ENCODE measurements around the gene CXCL8. TPM values are rescaled to one million over a fixed set of nuclear protein-coding genes. Genes with fewer than 3 reads are reported as not detected.

Gene CXCL8
- polyA plus RNA-seq, 4 donors: 0.59 to 8.6 (median 2.3) TPM

GRCh38 chr4:73709451-73710033, 30.8 kb upstream of the CXCL8 start:
- 70 to 86% (median 76%) methylated on average over 2 of the region's 2 CpGs for WGBS, 3 donors
- H3K4me1 ChIP-seq (ENCODE audit: control insufficient read depth in 3 of 3, insufficient read depth in 2 of 3, low read depth in 1 of 3, low read length in 2 of 3): peaks cover 0 to 7% (median 0%) of the 10 kb centered on the region in 3 donors
- no peak for DNase-seq

GRCh38 chr4:73710094-73710493, 30.3 kb upstream of the CXCL8 start:
- peaks cover 0 to 7% (median 0%) of the 10 kb centered on the region in 3 donors for H3K4me1 ChIP-seq (ENCODE audit: control insufficient read depth in 3 of 3, insufficient read depth in 2 of 3, low read depth in 1 of 3, low read length in 2 of 3)
- WGBS, 3 donors: 81 to 91% (median 90%) methylated on average over 3 of the region's 3 CpGs
- H3K27me3 ChIP-seq (ENCODE audit: control insufficient read depth in 3 of 3, insufficient read depth in 3 of 3, low read length in 3 of 3): no peaks in the 10 kb centered on the region
- FAIRE-seq (no peak), DNase-seq (no peak)
- H3K27ac ChIP-seq (ENCODE audit: low read depth in 1 of 3, low read length in 2 of 3): no peak overlapping the region
- H3K9me3 ChIP-seq (ENCODE audit: control insufficient read depth in 2 of 2, insufficient read depth in 1 of 2, low read depth in 1 of 2, low read length in 1 of 2): no peaks in the 10 kb centered on the region
- H3K36me3 ChIP-seq (ENCODE audit: control insufficient read depth in 3 of 3, insufficient read depth in 2 of 3, low read depth in 1 of 3, low read length in 3 of 3): no peaks in the 10 kb centered on the region
- H3K4me3 ChIP-seq (ENCODE audit: low read depth in 1 of 3, low read length in 3 of 3): no peak overlapping the region

More at GRCh38 chr4:73709451-73710033, 30.8 kb upstream of the CXCL8 start:
- Histone ChIP-seq H3K36me3 (ENCODE audit: control insufficient read depth in 3 of 3, insufficient read depth in 2 of 3, low read depth in 1 of 3, low read length in 3 of 3) (no peaks in the 10 kb centered on the region), H3K27ac (ENCODE audit: low read depth in 1 of 3, low read length in 2 of 3) (no peak overlapping the region), H3K9me3 (ENCODE audit: control insufficient read depth in 2 of 2, insufficient read depth in 1 of 2, low read depth in 1 of 2, low read length in 1 of 2) (no peaks in the 10 kb centered on the region), H3K27me3 (ENCODE audit: control insufficient read depth in 3 of 3, insufficient read depth in 3 of 3, low read length in 3 of 3) (no peaks in the 10 kb centered on the region), H3K4me3 (ENCODE audit: low read depth in 1 of 3, low read length in 3 of 3) (no peak overlapping the region)
- no peak for FAIRE-seq

- WGBS, 3 donors: 60 to 75% (median 64%) methylated on average over 2 of the region's 2 CpGs
- H3K27ac ChIP-seq (ENCODE audit: low read depth in 1 of 3, low read length in 2 of 3): no peak overlapping the region
- no peak for FAIRE-seq
- H3K36me3 ChIP-seq (ENCODE audit: control insufficient read depth in 3 of 3, insufficient read depth in 2 of 3, low read depth in 1 of 3, low read length in 3 of 3): no peaks in the 10 kb centered on the region
- no peaks in the 10 kb centered on the region for H3K27me3 ChIP-seq (ENCODE audit: control insufficient read depth in 3 of 3, insufficient read depth in 3 of 3, low read length in 3 of 3)
- no peak overlapping the region for H3K4me3 ChIP-seq (ENCODE audit: low read depth in 1 of 3, low read length in 3 of 3)
- no peak for DNase-seq
- H3K9me3 ChIP-seq (ENCODE audit: control insufficient read depth in 2 of 2, insufficient read depth in 1 of 2, low read depth in 1 of 2, low read length in 1 of 2): no peaks in the 10 kb centered on the region
- H3K4me1 ChIP-seq (ENCODE audit: control insufficient read depth in 3 of 3, insufficient read depth in 2 of 3, low read depth in 1 of 3, low read length in 2 of 3): peaks cover 0 to 3% (median 0%) of the 10 kb centered on the region in 3 donors
Observed at GRCh38 chr4:73711989-73712388, 28.4 kb upstream of the CXCL8 start.

DNA sequence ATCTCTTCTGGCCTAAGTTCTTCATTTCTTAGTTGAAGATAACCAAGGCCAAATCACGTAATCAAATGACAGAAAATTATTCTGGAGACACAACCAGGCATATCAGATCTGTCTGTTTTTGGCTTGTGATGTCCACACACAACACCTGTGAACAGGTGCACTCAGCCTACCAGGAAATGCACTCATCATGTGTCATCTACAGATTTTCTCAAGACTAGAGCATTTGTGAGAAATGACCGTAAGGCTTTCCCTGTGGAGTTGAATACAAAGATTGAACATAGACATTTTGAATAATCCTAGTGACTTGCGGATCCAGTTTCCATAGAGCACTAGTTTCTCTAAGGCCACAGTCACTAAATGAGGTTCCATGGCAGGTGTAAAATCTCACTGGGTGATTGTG, 26.7 kb upstream of the CXCL8 start:
- no peak for DNase-seq
- no peaks in the 10 kb centered on the region for H3K9me3 ChIP-seq (ENCODE audit: control insufficient read depth in 2 of 2, insufficient read depth in 1 of 2, low read depth in 1 of 2, low read length in 1 of 2)
- WGBS, 3 donors: 90 to 99% (median 91%) methylated on average over 3 of the region's 3 CpGs
- H3K36me3 ChIP-seq (ENCODE audit: control insufficient read depth in 3 of 3, insufficient read depth in 2 of 3, low read depth in 1 of 3, low read length in 3 of 3): no peaks in the 10 kb centered on the region
- no peak overlapping the region for H3K27ac ChIP-seq (ENCODE audit: low read depth in 1 of 3, low read length in 2 of 3)
- no peak for FAIRE-seq
- H3K4me3 ChIP-seq (ENCODE audit: low read depth in 1 of 3, low read length in 3 of 3): no peak overlapping the region
- no peaks in the 10 kb centered on the region for H3K4me1 ChIP-seq (ENCODE audit: control insufficient read depth in 3 of 3, insufficient read depth in 2 of 3, low read depth in 1 of 3, low read length in 2 of 3)
- H3K27me3 ChIP-seq (ENCODE audit: control insufficient read depth in 3 of 3, insufficient read depth in 3 of 3, low read length in 3 of 3): no peaks in the 10 kb centered on the region

- peak; percentile 92 for FAIRE-seq
- Histone ChIP-seq H3K36me3 (ENCODE audit: control insufficient read depth in 3 of 3, insufficient read depth in 2 of 3, low read depth in 1 of 3, low read length in 3 of 3) (no peaks in the 10 kb centered on the region), H3K27me3 (ENCODE audit: control insufficient read depth in 3 of 3, insufficient read depth in 3 of 3, low read length in 3 of 3) (no peaks in the 10 kb centered on the region), H3K9me3 (ENCODE audit: control insufficient read depth in 2 of 2, insufficient read depth in 1 of 2, low read depth in 1 of 2, low read length in 1 of 2) (no peaks in the 10 kb centered on the region), H3K4me1 (ENCODE audit: control insufficient read depth in 3 of 3, insufficient read depth in 2 of 3, low read depth in 1 of 3, low read length in 2 of 3) (no peaks in the 10 kb centered on the region), H3K27ac (ENCODE audit: low read depth in 1 of 3, low read length in 2 of 3) (no peak overlapping the region), H3K4me3 (ENCODE audit: low read depth in 1 of 3, low read length in 3 of 3) (no peak overlapping the region)
- DNase-seq: no peak
- WGBS, 3 donors: 88 to 96% (median 92%) methylated on average over 2 of the region's 2 CpGs
Observed at GRCh38 chr4:73714647-73715046, 25.7 kb upstream of the CXCL8 start.

GRCh38 chr4:73715659-73716058, 24.7 kb upstream of the CXCL8 start:
- Histone ChIP-seq H3K4me3 (ENCODE audit: low read depth in 1 of 3, low read length in 3 of 3) (no peak overlapping the region), H3K4me1 (ENCODE audit: control insufficient read depth in 3 of 3, insufficient read depth in 2 of 3, low read depth in 1 of 3, low read length in 2 of 3) (no peaks in the 10 kb centered on the region), H3K36me3 (ENCODE audit: control insufficient read depth in 3 of 3, insufficient read depth in 2 of 3, low read depth in 1 of 3, low read length in 3 of 3) (no peaks in the 10 kb centered on the region), H3K9me3 (ENCODE audit: control insufficient read depth in 2 of 2, insufficient read depth in 1 of 2, low read depth in 1 of 2, low read length in 1 of 2) (no peaks in the 10 kb centered on the region), H3K27ac (ENCODE audit: low read depth in 1 of 3, low read length in 2 of 3) (no peak overlapping the region), H3K27me3 (ENCODE audit: control insufficient read depth in 3 of 3, insufficient read depth in 3 of 3, low read length in 3 of 3) (no peaks in the 10 kb centered on the region)
- WGBS, 3 donors: 58 to 80% (median 61%) methylated on average over 2 of the region's 2 CpGs
- DNase-seq: no peak
- no peak for FAIRE-seq

GRCh38 chr4:73718375-73719373, 21.7 kb upstream of the CXCL8 start:
- 85 to 88% (median 86%) methylated on average over 1 of the region's 1 CpG for WGBS, 3 donors
- FAIRE-seq (no peak), DNase-seq (no peak)

GRCh38 chr4:73721435-73721834, 18.9 kb upstream of the CXCL8 start:
- Histone ChIP-seq H3K9me3 (ENCODE audit: control insufficient read depth in 2 of 2, insufficient read depth in 1 of 2, low read depth in 1 of 2, low read length in 1 of 2) (no peaks in the 10 kb centered on the region), H3K36me3 (ENCODE audit: control insufficient read depth in 3 of 3, insufficient read depth in 2 of 3, low read depth in 1 of 3, low read length in 3 of 3) (no peaks in the 10 kb centered on the region), H3K27ac (ENCODE audit: low read depth in 1 of 3, low read length in 2 of 3) (no peak overlapping the region), H3K4me3 (ENCODE audit: low read depth in 1 of 3, low read length in 3 of 3) (no peak overlapping the region), H3K27me3 (ENCODE audit: control insufficient read depth in 3 of 3, insufficient read depth in 3 of 3, low read length in 3 of 3) (no peaks in the 10 kb centered on the region), H3K4me1 (ENCODE audit: control insufficient read depth in 3 of 3, insufficient read depth in 2 of 3, low read depth in 1 of 3, low read length in 2 of 3) (peaks cover 0 to 2% (median 0%) of the 10 kb centered on the region in 3 donors)
- 63 to 100% (median 94%) methylated on average over 1 of the region's 1 CpG for WGBS, 3 donors
- no peak for DNase-seq
- no peak for FAIRE-seq

More at GRCh38 chr4:73718375-73719373, 21.7 kb upstream of the CXCL8 start:
- Histone ChIP-seq H3K27me3 (ENCODE audit: control insufficient read depth in 3 of 3, insufficient read depth in 3 of 3, low read length in 3 of 3) (no peaks in the 10 kb centered on the region), H3K4me3 (ENCODE audit: low read depth in 1 of 3, low read length in 3 of 3) (no peak overlapping the region), H3K4me1 (ENCODE audit: control insufficient read depth in 3 of 3, insufficient read depth in 2 of 3, low read depth in 1 of 3, low read length in 2 of 3) (no peaks in the 10 kb centered on the region), H3K9me3 (ENCODE audit: control insufficient read depth in 2 of 2, insufficient read depth in 1 of 2, low read depth in 1 of 2, low read length in 1 of 2) (no peaks in the 10 kb centered on the region), H3K36me3 (ENCODE audit: control insufficient read depth in 3 of 3, insufficient read depth in 2 of 3, low read depth in 1 of 3, low read length in 3 of 3) (no peaks in the 10 kb centered on the region), H3K27ac (ENCODE audit: low read depth in 1 of 3, low read length in 2 of 3) (no peak overlapping the region)
